Activated naive CD4-positive, alpha-beta T cell treated with anti-CD3 and anti-CD28 coated beads, Interleukin-2, amount 10 ng/mL, durations not matched to agents 7 days and 5 days (primary cell): ENCODE data around the gene PSG4.
"Not testable (repeated sequence)": the region's sequence is repeated elsewhere in the genome, so short reads cannot be mapped to it uniquely, and the experiment has no call there.

Experiments
- CTCF ChIA-PET: fragments of 350-600 bp; sonication (Branson Sonifier 250); formaldehyde crosslinking; loops from one replicate; lab custom pipeline; 2021; ENCODE audit warnings: antibody characterized with exemption; lab: Charles Lee
- DNase-seq: peaks from one replicate; pipeline ENCODE4 v3.0.0-alpha.2; 2020
- H3K27ac Mint-ChIP-seq: one replicate; pipeline ENCODE4 v1.8.0; 2021; ENCODE audit warnings: mild to moderate bottlenecking, moderate library complexity, mixed read lengths
- H3K27me3 Mint-ChIP-seq: one replicate; pipeline ENCODE4 v1.8.0; 2021; ENCODE audit warnings: mild to moderate bottlenecking, mixed read lengths
- H3K36me3 Mint-ChIP-seq: one replicate; pipeline ENCODE4 v1.8.0; 2021; ENCODE audit warnings: mixed read lengths
- H3K4me1 Mint-ChIP-seq: one replicate; pipeline ENCODE4 v1.8.0; 2021; ENCODE audit warnings: mixed read lengths
- H3K4me3 Mint-ChIP-seq: one replicate; pipeline ENCODE4 v1.8.0; 2021; ENCODE audit warnings: mild to moderate bottlenecking, moderate library complexity, mixed read lengths
- H3K9me3 Mint-ChIP-seq: one replicate; pipeline ENCODE4 v1.8.0; 2021; ENCODE audit warnings: mixed read lengths

PSG4 gene

DNA sequence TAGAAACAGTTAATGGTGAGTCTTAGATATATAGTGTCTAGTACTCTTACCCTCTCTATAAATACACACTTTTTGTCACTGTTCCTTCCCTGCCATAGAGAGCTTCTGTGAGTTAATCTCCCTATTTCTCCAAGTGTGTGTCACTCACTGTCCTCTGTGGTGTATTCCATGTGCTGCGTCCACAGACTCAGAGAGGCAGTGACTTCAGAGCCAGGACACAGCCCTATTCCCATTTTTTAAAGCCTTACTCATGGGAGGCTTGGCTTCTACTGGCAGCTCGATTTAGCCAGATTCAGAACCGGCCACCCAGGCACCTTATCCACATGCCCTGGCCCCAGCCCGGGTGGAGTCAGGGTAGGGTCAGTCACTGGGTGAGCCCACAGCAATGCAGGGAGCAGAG lies 13.7 kb upstream of the PSG4 start:
- H3K27me3 Mint-ChIP-seq, H3K4me3 Mint-ChIP-seq, H3K27ac Mint-ChIP-seq, H3K9me3 Mint-ChIP-seq, H3K4me1 Mint-ChIP-seq, DNase-seq, CTCF ChIA-PET, H3K36me3 Mint-ChIP-seq: not testable (repeated sequence)

DNA sequence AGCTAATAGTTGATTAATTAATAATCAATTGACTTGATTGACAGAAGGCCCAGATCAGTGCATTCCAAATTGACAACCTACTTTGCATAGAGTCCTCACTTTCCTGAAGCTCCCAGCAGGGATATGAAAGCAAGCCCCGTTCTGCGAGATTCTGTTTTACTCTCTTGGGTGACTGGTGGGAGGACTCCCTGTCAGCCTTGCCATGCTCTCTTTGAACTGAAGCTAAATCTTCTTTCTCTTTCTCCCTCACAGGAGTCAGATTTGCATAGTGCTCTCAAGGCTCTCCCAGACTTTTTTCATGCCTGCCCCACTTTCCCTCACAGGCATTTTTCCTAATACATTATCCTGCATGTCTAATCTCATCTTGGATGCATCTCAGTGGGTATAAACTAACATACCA lies 10.4 kb upstream of the PSG4 start:
- H3K27ac Mint-ChIP-seq, CTCF ChIA-PET, H3K4me1 Mint-ChIP-seq, DNase-seq, H3K27me3 Mint-ChIP-seq, H3K9me3 Mint-ChIP-seq, H3K36me3 Mint-ChIP-seq, H3K4me3 Mint-ChIP-seq: not testable (repeated sequence)

- no peaks in the 10 kb centered on the region for H3K4me1 Mint-ChIP-seq
- H3K36me3 Mint-ChIP-seq = no peaks in the 10 kb centered on the region
Measured at GRCh38 chr19:43207991-43208390, 2.6 kb upstream of the PSG4 start.

GRCh38 chr19:43207174-43207573 lies 1.7 kb upstream of the PSG4 start:
- CTCF ChIA-PET, H3K27ac Mint-ChIP-seq, H3K27me3 Mint-ChIP-seq, H3K9me3 Mint-ChIP-seq, H3K36me3 Mint-ChIP-seq, H3K4me3 Mint-ChIP-seq, H3K4me1 Mint-ChIP-seq, DNase-seq: not testable (repeated sequence)

More at GRCh38 chr19:43207991-43208390, 2.6 kb upstream of the PSG4 start:
- DNase-seq = no peak
- Mint-ChIP-seq H3K27ac (no peak overlapping the region), H3K27me3 (no peaks in the 10 kb centered on the region), H3K4me3 (no peak overlapping the region), H3K9me3 (no peaks in the 10 kb centered on the region)
- CTCF ChIA-PET = interaction anchor here (0.6 kb wide), 2 partner anchors 213 to 311 kb away, joined by 3 read pairs; no protein-coding TSS in a partner anchor

DNA sequence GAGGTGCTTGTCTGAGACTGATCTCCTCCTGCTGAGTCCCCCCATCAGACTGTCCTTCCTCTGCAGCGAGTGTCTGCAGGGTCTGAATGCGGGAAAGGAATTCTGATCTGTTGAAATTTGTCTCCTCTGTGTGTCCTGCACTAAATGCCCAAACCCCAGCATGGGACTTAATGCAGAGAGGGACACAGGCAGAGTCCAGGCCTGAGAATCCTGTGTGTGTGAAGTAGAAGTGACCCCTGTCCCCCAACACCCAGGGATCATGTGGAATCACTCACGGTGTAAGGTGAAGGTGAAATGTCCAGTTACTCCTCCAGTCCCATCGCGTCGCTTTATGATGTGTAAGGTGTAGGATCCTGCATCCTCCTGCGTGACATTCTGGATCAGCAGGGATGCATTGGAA lies 1.8 kb downstream of the PSG4 start:
- H3K4me3 Mint-ChIP-seq, CTCF ChIA-PET, H3K27me3 Mint-ChIP-seq: not testable (repeated sequence)

DNA sequence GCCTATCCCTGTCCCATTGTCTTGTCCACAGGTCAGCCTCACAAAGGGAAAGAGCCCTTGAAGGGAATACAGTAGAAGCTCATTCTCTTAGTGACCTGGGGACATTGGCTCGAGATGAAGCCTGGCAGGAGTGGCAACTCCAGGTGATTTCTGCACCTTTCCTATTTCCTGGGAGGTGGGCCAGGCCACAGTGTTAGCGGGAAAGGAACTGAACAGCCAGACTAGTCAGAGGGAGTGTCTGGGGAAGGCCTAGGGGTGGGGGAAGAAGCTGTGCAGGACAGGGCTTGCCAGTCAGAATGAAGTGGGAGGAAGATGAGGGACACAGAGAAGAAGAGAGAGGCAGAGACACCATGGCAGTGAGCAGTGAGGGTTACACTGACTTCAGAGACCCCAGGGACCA lies 3.5 kb downstream of the PSG4 start:
- H3K9me3 Mint-ChIP-seq, H3K4me1 Mint-ChIP-seq, H3K36me3 Mint-ChIP-seq, H3K27me3 Mint-ChIP-seq, H3K4me3 Mint-ChIP-seq, DNase-seq, CTCF ChIA-PET, H3K27ac Mint-ChIP-seq: not testable (repeated sequence)

More for the DNA sequence above, 1.8 kb downstream of the PSG4 start:
- H3K36me3 Mint-ChIP-seq, DNase-seq, H3K4me1 Mint-ChIP-seq, H3K27ac Mint-ChIP-seq, H3K9me3 Mint-ChIP-seq: not testable (repeated sequence)

DNA sequence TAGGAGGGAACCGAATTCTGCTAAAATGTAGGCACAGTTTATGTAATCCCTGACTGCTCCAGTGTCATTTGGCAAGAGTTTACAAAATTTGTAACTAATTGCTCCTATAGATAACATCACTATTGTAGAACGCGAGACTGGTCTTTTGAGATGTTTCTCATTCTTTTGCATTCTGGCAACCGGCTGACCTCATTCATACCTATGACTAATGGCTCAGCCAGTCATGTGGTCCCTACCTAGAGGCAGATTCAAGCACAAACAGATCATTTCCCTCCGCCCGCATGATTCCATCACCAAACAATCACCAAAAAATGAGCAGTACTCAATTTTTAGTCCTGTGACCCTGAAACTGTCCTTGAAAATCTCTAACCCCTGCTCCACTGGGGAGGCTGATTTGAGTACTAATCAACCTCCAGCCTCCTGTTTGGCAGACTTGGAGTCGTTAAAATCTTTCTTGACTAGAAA lies 4.1 kb downstream of the PSG4 start:
- DNase-seq, H3K4me3 Mint-ChIP-seq, H3K4me1 Mint-ChIP-seq, H3K27ac Mint-ChIP-seq, H3K36me3 Mint-ChIP-seq, H3K27me3 Mint-ChIP-seq, CTCF ChIA-PET, H3K9me3 Mint-ChIP-seq: not testable (repeated sequence)

GRCh38 chr19:43198686-43199419 lies 6.6 kb downstream of the PSG4 start:
- CTCF ChIA-PET, H3K36me3 Mint-ChIP-seq, H3K4me1 Mint-ChIP-seq, H3K9me3 Mint-ChIP-seq, H3K27ac Mint-ChIP-seq, H3K27me3 Mint-ChIP-seq, H3K4me3 Mint-ChIP-seq: not testable (repeated sequence)
- DNase-seq = peak; percentile 22

DNA sequence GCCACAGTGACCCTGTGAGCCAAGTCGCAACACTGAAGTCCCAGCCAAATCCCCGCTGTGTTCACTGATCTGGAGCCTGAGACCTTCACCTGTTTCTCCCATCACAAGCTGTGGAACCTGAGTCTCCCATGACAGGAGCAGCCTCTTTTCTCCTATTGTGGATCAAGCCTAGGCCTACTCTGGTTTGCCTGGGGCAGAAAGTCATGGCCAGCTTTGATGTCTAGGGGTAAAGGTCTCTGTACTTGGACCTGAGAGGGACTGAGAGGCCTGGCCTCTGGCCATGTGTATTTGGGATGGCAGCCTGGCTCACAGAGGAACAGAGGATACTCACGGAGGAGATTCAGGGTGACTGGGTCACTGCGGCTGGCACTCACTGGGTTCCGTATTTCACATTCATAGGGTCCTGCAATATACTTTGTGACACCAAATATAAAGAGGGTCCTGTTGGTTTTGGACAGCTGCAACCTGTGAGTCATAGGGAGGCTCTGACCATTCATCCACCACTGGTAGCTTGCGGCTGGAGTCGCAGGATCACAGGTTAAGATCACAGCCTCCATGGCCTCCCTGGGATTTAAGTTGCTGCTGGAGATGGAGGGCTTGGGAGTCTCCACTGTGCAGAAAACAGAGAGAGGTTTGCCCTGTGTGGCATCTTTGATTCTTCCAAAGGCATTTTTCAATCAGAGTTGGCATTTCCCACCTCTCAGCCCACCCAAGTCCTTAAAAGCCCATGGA lies 7.6 kb downstream of the PSG4 start:
- H3K4me3 Mint-ChIP-seq, H3K27me3 Mint-ChIP-seq, DNase-seq, H3K9me3 Mint-ChIP-seq, CTCF ChIA-PET, H3K36me3 Mint-ChIP-seq, H3K27ac Mint-ChIP-seq, H3K4me1 Mint-ChIP-seq: not testable (repeated sequence)

DNA sequence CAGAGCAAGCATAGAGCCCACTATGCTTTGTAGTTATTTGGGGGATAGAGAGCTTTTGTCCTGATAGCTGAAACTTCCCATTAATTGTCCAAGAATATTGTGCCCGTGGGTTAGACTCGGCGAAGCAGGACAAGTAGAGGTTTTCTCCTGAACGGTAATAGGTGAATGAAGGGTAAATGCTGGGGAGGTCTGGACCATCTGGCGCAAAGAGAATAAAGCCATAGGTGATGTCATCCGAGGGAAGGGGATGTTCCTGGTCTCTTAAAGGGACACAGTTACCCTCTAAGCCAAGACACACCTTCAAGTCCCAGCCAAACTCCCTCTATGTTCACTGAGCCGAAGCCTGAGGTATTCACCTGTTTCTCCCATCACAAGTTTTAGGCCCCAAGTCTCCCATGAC lies 11.0 kb downstream of the PSG4 start:
- H3K4me3 Mint-ChIP-seq, H3K27ac Mint-ChIP-seq, DNase-seq, H3K9me3 Mint-ChIP-seq, H3K4me1 Mint-ChIP-seq, CTCF ChIA-PET, H3K36me3 Mint-ChIP-seq: not testable (repeated sequence)
- H3K27me3 Mint-ChIP-seq = peaks cover 14% of the 10 kb centered on the region

DNA sequence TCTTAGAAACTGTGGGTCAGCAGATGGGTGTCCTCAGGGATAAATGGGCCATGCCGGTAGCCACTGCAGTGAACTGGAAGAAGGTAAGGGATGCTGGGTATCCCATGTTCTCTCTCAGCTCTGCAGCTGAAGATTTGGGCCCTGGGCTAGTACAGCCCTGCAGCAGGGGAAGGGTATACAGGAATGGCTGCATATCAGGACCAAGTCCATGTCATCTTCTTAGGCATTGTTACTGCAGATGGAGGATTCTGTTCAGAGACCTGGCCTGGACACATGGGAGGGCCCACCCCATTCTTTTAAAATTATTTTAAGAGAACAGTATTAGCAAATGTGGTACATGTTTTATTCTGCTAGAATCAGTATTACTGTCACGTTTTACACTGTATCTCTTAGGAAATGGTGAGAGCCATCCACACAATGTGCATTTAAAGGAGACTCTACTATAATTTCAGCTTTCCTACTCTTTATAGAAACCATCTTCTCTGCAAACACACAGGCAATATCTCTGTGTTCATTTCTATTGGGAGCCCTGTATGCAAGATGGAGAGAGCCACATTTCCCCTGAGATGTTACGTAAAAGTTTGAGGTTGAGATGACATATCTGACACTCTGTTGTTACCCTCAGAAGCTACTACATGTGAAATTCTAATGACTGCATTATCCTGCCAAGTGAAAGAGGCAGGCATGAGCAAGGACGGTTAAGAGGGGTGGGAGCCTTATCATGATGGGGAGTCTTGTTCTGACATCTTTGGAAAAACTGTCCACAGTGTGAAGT lies 12.9 kb downstream of the PSG4 start:
- H3K27ac Mint-ChIP-seq, H3K36me3 Mint-ChIP-seq: not testable (repeated sequence)
- peaks cover 14% of the 10 kb centered on the region for H3K27me3 Mint-ChIP-seq

DNA sequence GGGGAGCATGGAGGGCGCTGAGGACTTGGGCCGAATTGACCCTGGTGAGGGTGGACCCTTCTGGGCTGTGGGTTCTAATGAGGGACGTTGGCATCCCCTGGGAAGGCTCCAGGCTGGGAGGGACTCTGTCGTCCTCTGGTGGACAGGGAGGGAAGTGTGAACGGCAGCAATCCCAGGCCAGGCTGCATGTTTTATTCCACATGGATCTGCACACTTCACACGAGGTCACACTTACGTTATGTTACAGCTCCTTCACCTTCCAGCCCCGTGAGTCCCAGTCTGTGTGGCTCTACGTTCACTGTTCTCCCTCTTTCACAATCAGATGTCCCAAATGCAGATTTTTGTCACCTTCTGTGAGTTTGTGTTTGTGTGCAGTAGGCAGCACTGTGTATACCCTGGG lies 17.3 kb downstream of the PSG4 start:
- H3K27ac Mint-ChIP-seq, H3K4me3 Mint-ChIP-seq, DNase-seq, H3K4me1 Mint-ChIP-seq, H3K36me3 Mint-ChIP-seq, CTCF ChIA-PET, H3K9me3 Mint-ChIP-seq: not testable (repeated sequence)
- peaks cover 14% of the 10 kb centered on the region for H3K27me3 Mint-ChIP-seq

More for the DNA sequence above, 12.9 kb downstream of the PSG4 start:
- CTCF ChIA-PET, H3K4me1 Mint-ChIP-seq, DNase-seq, H3K9me3 Mint-ChIP-seq, H3K4me3 Mint-ChIP-seq: not testable (repeated sequence)

- H3K4me3 Mint-ChIP-seq, H3K27me3 Mint-ChIP-seq, H3K27ac Mint-ChIP-seq, H3K9me3 Mint-ChIP-seq, DNase-seq, H3K36me3 Mint-ChIP-seq, H3K4me1 Mint-ChIP-seq, CTCF ChIA-PET: not testable (repeated sequence)
Measured at GRCh38 chr19:43186311-43186935, 19.0 kb downstream of the PSG4 start, which contains the start of gene PSG5. TSS of gene PSG5 (minus strand) at chr19:43186536. CDS start at chr19:43186405, 131 bp downstream.
